NK-92 treated with Interleukin-12 subunit alpha and Interleukin-12 subunit beta, amount 100 ng/mL, for 24 hours (cell line): ENCODE data around the gene ABLIM3.

ENCODE experiments used
- DNase-seq: peaks from one replicate; lab custom pipeline; 2025; lab: John Stamatoyannopoulos, UW

The ABLIM3 gene

GRCh38 chr5:149282027-149282965 lies 141.0 kb downstream of the ABLIM3 start:
- no peak for DNase-seq

DNA sequence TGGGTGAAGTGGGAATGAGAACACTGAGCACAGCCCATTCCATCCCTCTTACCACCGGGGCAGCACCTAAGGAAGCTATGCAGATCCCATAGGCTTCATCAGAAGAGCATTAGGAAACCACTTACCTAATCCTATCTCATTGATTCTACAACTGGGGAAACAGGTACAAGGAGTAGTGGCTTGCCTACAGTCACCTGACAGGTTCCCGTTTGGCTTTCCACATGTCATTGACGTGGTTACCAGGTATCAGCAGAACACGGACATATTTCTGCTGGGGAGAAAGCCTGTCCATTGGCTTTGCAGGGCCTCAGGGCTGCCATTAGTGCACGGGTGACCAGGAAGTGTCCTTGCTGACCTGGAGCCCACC lies 141.7 kb downstream of the ABLIM3 start:
- no peak for DNase-seq

DNA sequence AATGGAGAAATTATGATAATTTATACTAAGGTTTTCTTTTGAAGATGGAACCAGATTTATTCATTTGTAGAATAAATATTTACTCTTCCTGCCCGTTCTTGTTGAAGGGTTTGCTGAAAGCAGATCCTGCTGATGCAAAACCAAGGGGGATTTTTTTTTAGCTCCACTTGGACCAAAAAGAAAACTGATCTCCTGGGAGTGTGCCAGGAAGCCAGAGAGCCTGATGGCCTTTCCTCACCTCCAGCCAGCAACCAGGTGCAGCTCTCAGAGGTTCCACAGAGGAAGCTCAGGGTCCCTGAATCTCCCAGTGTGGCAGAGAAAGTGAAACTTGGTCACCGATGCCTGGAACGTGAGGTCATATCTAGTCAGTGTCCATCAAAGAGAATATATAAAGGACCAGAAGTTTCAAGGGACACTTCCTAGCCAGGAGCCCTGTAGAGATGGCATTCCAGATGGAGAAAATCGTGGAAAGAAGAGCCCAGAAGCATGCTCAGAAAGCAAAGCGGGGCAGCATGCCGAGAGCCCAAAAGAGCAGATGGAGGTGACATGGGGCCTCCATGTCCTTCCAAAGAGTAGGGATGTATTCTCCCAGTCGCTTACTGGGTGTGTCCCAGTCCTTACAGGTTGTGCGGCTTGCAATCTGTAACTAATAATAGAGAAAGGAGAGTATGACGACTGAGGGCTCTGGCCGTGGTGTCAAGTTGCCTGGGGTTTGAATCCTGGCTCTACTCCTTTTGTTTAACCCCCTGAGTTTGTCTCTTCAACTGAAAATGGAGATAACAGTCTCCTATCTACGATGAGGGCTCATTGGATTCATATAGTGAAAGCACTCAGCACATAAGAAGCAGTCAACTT lies 142.6 kb downstream of the ABLIM3 start:
- no peak for DNase-seq

GRCh38 chr5:149284501-149284900 lies 143.2 kb downstream of the ABLIM3 start:
- DNase-seq = no peak

GRCh38 chr5:149285153-149285552 lies 143.9 kb downstream of the ABLIM3 start:
- DNase-seq = no peak

- no peak for DNase-seq
These were observed 147.1 kb downstream of the ABLIM3 start for GRCh38 chr5:149288436-149288835.

DNA sequence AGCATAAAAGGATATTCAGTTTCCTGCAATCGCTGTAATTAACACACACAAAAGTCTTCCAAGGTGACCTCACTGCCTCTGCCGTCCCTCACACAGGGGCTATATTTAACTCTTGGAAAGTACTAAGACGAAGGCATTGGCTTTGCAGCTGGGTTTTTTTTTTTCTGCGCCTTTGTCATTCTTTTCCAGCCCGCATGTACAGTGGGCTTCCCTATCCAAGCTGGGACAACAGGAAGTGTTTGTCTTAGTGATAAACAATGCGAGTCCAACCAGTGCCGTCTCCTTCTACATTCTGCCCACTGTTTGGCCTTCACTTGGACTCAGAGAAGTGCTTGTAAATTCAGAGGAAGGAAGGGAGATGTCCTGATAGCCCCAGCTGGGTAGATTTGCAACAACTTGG lies 148.0 kb downstream of the ABLIM3 start:
- no peak for DNase-seq

DNA sequence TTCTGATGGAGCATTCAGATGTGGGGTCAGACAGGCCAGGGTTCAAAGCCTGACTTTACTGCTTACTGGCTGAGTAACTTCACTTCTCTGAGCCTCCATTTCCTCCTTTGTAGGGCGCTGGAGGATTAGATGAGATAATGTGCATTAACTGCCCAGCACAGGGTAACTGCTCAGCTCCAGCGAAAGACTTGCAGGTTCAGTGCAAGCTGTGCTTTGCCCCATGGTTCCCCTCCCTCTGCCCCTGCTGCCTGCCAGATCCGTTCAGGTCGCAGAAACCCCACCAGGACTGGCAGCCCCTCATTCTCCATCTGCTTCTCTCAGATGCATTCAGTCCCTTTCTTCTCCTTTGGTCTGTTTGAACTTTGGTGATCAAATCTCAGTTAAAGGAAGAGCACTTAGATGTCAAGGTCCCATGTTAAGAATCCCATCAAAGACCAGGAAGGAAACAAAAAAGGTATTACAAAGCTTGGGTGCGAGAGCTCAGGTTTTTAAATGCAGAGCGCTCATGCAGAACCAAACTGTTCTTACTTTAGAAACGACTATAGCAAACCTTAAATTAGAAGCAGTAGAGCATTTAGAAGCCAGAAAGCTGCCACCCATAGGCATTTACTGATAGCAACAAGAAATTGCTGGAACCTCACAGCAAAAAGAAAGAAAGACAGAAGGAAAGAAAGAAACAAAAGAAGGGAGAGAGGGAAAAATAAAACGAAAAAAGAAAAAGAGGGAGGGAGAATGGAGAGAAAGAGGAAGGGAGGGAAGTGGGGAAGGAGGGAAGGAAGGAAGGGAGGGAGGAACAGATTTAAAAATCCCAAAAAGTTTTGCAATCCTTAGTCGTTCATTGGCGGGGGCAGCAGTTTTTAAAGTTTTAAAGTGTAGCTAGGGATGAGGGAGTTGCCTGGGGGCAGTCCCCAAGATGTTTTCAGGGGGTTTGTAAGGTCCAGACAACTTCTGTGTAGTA lies 153.9 kb downstream of the ABLIM3 start:
- DNase-seq = no peak

DNA sequence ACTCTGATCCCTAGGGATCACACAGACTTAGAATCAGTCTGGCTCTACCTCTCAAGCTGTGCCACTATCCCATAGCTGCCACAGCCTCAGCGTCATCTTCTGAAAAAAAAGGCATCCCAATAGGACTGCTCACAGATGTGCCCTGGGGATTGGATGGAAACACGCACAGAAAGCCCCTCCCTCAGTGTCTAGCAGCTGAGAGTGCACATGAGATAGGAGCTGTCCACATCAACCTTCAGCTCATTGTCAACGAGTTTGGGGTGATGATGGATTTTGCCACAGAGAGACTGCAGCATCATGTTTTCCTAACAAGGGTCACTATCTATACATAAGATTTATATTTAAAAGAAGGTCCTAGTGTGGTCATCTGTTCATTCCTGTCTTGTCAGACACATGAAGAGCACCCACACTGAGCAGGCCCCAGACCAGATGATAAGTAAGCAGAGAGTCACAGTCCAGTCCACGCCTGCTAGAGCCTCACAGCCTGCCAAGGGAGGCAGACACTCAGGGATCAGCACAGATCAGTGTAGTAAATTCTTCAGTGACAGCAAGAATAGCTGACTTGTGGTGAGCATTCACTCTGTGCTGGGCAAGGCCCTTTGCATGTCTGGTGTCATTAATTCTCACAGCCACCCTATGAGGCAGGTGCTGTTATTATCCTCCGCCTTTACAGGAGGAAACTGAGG lies 156.2 kb downstream of the ABLIM3 start:
- no peak for DNase-seq

- DNase-seq = no peak
These were observed 156.9 kb downstream of the ABLIM3 start for GRCh38 chr5:149298163-149298562.

GRCh38 chr5:149298842-149299404 lies 157.6 kb downstream of the ABLIM3 start:
- no peak for DNase-seq

GRCh38 chr5:149299451-149300054 lies 158.3 kb downstream of the ABLIM3 start:
- DNase-seq = no peak

- no peak for DNase-seq
These were observed 159.1 kb downstream of the ABLIM3 start for GRCh38 chr5:149300441-149300840.

DNA sequence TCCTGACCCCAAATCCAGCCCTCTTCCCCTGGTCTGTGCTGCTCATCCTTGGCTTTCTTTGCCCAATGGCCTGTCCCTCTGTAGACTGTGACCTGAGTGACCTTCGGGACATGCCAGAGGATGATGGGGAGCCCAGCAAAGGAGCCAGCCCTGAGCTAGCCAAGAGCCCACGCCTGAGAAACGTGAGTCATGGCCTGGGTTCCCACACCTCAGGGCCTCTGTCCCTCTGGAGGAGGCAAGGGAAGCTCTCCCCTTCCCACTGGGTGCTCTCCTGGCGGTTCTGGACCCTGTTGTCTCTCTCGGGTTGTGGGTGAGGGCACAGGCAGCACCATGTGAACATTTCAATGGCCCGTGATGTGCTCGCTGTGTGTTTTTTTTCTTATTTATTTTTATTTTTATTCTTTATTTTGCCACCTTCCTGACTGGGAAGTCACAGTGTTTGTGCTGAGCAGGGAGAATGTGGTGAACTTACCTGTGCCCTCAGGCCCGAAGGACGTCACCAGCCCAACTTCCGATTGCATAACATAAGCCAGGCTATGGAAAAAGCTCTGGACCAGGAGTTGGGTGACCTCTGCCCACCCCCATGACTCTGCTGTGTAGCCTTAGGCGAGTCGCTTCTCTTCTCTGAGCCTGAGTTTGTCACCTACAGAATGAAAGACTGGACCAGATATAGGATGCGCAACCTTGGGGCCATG lies 159.9 kb downstream of the ABLIM3 start:
- no peak for DNase-seq

DNA sequence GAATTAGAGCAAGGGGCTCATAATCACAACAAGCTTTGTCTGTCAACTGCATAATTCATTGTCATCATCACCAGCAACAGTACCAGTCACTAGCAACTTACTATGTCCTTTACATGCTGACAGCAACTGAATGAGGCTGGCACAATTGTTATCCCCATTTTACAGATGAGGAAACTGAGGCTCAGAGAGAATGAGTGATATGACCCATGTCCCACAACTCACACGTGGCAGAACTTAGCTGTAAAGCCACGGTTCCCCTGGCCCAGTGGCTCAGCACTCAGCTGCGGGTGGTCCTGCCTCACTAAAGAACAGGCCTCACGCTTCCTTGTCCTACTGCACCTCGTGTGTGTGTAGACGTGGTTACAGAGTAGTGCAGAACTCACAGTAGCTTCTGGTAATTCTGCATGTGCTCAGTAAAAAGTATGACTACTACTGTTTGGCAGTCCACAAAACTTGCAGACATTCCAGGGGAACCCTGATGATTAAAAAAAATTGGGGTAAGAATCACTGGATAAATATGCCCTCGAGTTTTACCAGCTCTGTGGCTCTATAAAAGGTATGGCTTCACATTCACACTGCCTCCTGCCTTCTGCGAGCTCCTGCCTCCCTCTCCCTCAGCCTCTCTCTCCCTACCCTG lies 160.6 kb downstream of the ABLIM3 start:
- DNase-seq = no peak

GRCh38 chr5:149302641-149303040 lies 161.3 kb downstream of the ABLIM3 start:
- DNase-seq = no peak

- no peak for DNase-seq
These were observed 161.9 kb downstream of the ABLIM3 start for GRCh38 chr5:149303210-149303609.

DNA sequence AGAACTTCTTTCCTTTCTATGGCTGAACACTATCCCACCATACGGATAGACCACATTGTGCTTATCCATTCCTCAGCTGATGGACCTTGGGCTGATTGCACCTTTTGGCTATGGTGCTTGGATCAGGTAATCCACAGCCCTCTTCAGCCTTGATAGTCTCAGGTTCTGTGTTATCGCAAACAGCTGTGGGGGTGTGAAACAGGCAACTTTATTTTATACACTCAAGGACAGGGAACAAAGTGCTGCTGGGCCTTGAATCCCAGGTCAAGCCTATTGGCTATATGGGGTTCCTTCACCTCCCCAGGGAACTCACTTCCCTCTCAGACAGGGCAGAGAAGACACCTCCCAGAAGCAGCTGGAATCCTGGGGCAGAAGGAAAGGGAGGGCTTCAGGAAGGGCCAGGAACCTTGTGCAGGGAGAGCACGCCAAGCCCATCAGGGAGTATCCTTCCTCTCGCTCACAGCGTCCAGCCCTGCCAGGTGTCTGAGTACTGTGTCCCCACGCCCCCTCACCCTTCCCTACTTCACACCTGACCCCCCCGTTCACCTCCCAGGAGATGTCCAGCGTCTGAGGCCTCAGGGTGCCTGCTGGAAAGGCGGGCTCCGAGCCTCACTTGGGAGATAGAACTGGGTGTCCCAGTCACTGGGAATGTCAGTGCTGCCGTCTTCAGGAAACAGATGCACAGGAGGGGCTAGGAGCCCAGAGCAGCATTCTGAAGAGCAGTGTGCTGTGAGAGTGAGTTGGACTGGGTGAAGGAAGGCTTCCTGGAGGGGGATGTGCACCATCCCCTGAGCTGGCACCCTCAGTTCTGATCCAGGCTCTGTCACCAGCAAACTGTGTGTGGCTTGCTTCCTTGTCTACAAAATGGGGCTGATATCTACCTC lies 163.1 kb downstream of the ABLIM3 start:
- no peak for DNase-seq
